GM23338 (cell line): ENCODE measurements around the gene ITGA7. TPM values are rescaled to one million over a fixed set of nuclear protein-coding genes. Genes with fewer than 3 reads are reported as not detected.

ENCODE experiments used
- ATAC-seq: fragments of 200-7000 bp; cut with Tn5 transposase; 3 replicates; pipeline ENCODE4 v1.9.1; 2020
- DNase-seq: peaks from one replicate; pipeline ENCODE4 v3.0.0-alpha.2; 2015; ENCODE audit warnings: low spot score
- H2AFZ ChIP-seq: fragments of 200-600 bp; sonication (generic); 2 replicates; pipeline ENCODE4 v1.8.0; 2016; ENCODE audit warnings: antibody characterized with exemption, mild to moderate bottlenecking, moderate library complexity
- H3F3A ChIP-seq: fragments of 200-600 bp; sonication (generic); replicated peaks from 2 replicates; pipeline ENCODE4 v1.8.0; 2017; ENCODE audit warnings: antibody characterized with exemption, mixed run types, low read depth
- H3K27ac ChIP-seq: fragments of 200-600 bp; sonication (generic); 2 replicates; pipeline ENCODE4 v1.6.1; 2016; ENCODE audit warnings: low read depth
- H3K27me3 ChIP-seq: fragments of 200-600 bp; sonication (generic); 2 replicates; pipeline ENCODE4 v1.8.0; 2016; ENCODE audit warnings: mild to moderate bottlenecking, mixed run types, moderate library complexity; ENCODE audit not compliant: insufficient read depth
- H3K36me3 ChIP-seq: fragments of 200-600 bp; sonication (generic); 2 replicates; pipeline ENCODE4 v1.8.0; 2016; ENCODE audit warnings: mild to moderate bottlenecking; ENCODE audit not compliant: insufficient read depth
- H3K4me1 ChIP-seq: fragments of 200-600 bp; sonication (generic); 2 replicates; pipeline ENCODE4 v1.8.0; 2016; ENCODE audit warnings: mild to moderate bottlenecking, moderate library complexity; ENCODE audit not compliant: insufficient read depth
- H3K4me2 ChIP-seq: fragments of 200-600 bp; sonication (generic); 2 replicates; pipeline ENCODE4 v1.7.1; 2017; ENCODE audit warnings: mixed run types
- H3K4me3 ChIP-seq: fragments of 200-600 bp; sonication (generic); 2 replicates; pipeline ENCODE4 v1.6.1; 2016; ENCODE audit warnings: mixed run types
- H3K79me2 ChIP-seq: fragments of 200-600 bp; sonication (generic); replicated peaks from 2 replicates; pipeline ENCODE4 v1.8.0; 2017; ENCODE audit warnings: mild to moderate bottlenecking; ENCODE audit not compliant: insufficient read depth
- H3K9me2 ChIP-seq: fragments of 200-600 bp; sonication (generic); 2 replicates; pipeline ENCODE4 v1.8.0; 2017; ENCODE audit not compliant: insufficient read depth
- H4K20me1 ChIP-seq: fragments of 200-600 bp; sonication (generic); replicated peaks from 2 replicates; pipeline ENCODE4 v1.8.0; 2017; ENCODE audit warnings: mild to moderate bottlenecking; ENCODE audit not compliant: insufficient read depth
- H3K27ac Mint-ChIP-seq: 2 replicates; pipeline ENCODE4 v1.8.0; 2020; ENCODE audit warnings: inconsistent platforms, mild to moderate bottlenecking, moderate library complexity, mixed read lengths
- H3K27me3 Mint-ChIP-seq: 3 replicates; pipeline ENCODE4 v1.8.0; 2022; ENCODE audit warnings: low read depth, mild to moderate bottlenecking, moderate library complexity, mixed read lengths, inconsistent platforms; ENCODE audit not compliant: insufficient read depth, poor library complexity
- H3K36me3 Mint-ChIP-seq: 3 replicates; pipeline ENCODE4 v1.8.0; 2021; ENCODE audit warnings: low read depth, mild to moderate bottlenecking, inconsistent platforms, moderate library complexity, mixed read lengths
- H3K4me1 Mint-ChIP-seq: 3 replicates; pipeline ENCODE4 v1.8.0; 2020; ENCODE audit warnings: mild to moderate bottlenecking, inconsistent platforms, mixed read lengths
- H3K4me3 Mint-ChIP-seq: 3 replicates; pipeline ENCODE4 v1.8.0; 2021; ENCODE audit warnings: moderate library complexity, mild to moderate bottlenecking, inconsistent platforms, mixed read lengths
- H3K9me3 Mint-ChIP-seq: 3 replicates; pipeline ENCODE4 v1.8.0; 2020; ENCODE audit warnings: moderate library complexity, mild to moderate bottlenecking, inconsistent platforms, mixed read lengths
- CREB1 ChIP-seq: fragments of 250-450 bp; sonication (Bioruptor Pico); IDR thresholded peaks from 2 replicates; pipeline ENCODE4 v1.5.0; 2020; ENCODE audit warnings: low read depth, mild to moderate bottlenecking, moderate library complexity
- CTCF ChIP-seq, 2 experiments: fragments of 200-600 bp in 1 of 2; sonication (generic) in 1 of 2; conservative IDR thresholded peaks; 2 replicates each; pipeline versions ENCODE4 v1.5.1 to v1.6.1; 2016 to 2017; ENCODE audit warnings: antibody characterized with exemption in 2 of 2, low read depth in 2 of 2, mild to moderate bottlenecking in 2 of 2, moderate library complexity in 1 of 2
- ETS1 ChIP-seq: IDR thresholded peaks from 2 replicates; pipeline ENCODE4 v1.6.1; 2016; ENCODE audit warnings: antibody characterized with exemption
- ZNF114 ChIP-seq: fragments of 250-450 bp; sonication (Bioruptor Pico); IDR thresholded peaks from 2 replicates; pipeline ENCODE4 v1.5.0; 2020; ENCODE audit warnings: mild to moderate bottlenecking, moderate library complexity
- ZNF331 ChIP-seq: fragments of 250-450 bp; sonication (Bioruptor Pico); IDR thresholded peaks from 2 replicates; pipeline ENCODE4 v1.5.0; 2020; ENCODE audit warnings: low read depth, mild to moderate bottlenecking, moderate library complexity
- ZNF462 ChIP-seq: fragments of 250-450 bp; sonication (Bioruptor Pico); IDR thresholded peaks from 2 replicates; pipeline ENCODE4 v1.5.0; 2020; ENCODE audit warnings: mild to moderate bottlenecking, moderate library complexity
- polyA plus RNA-seq: library from polyadenylated mRNA; unstranded; fragments of >200 nt; fragmentation: Nextera tagmentation; extraction: Ambion mirVana; gene quantifications from 2 replicates; pipeline ENCODE4 v1.2.1, GENCODE V29; 2016
- total RNA-seq: library from RNA; depleted of rRNA; stranded (reverse); fragments of >200 nt; shearing (Covaris generic); gene quantifications from 2 replicates; pipeline ENCODE4 v1.2.3, GENCODE V29; 2014
- TF ChIP-seq, protein P1 (sequence below): IDR thresholded peaks from one replicate; pipeline ENCODE4 v1.6.1; 2018; ENCODE audit warnings: antibody characterized with exemption; ENCODE audit not compliant: unreplicated experiment

Gene ITGA7
- total and polyA plus RNA-seq, 2 experiments from 2014 or later: 20.0 to 49.1 TPM

- TF ChIP-seq ETS1 (no peak), ZNF114 (CRISPR knock-in tag) (no peak), ZNF462 (CRISPR knock-in tag) (no peak)
These were observed 37.4 kb downstream of the ITGA7 start (continued) for GRCh38 chr12:55670276-55670675.

GRCh38 chr12:55666508-55666907 lies 41.2 kb downstream of the ITGA7 start:
- no peaks in the 10 kb centered on the region for H3K36me3 Mint-ChIP-seq
- DNase-seq: no peak
- H3K9me2 ChIP-seq: no peaks in the 10 kb centered on the region
- peaks cover 7% of the 10 kb centered on the region for H3K27me3 Mint-ChIP-seq
- H3K4me2 ChIP-seq: no peak overlapping the region
- no peaks in the 10 kb centered on the region for H3F3A ChIP-seq
- H3K27ac ChIP-seq: no peak overlapping the region
- no peak for ATAC-seq
- no peak overlapping the region; the same call in 1 of the 2 replicates for H2AFZ ChIP-seq
- H4K20me1 ChIP-seq: no peaks in the 10 kb centered on the region
- no peak overlapping the region for H3K4me3 ChIP-seq
- H3K36me3 ChIP-seq: no peaks in the 10 kb centered on the region
- no peaks in the 10 kb centered on the region for H3K4me1 ChIP-seq
- no peaks in the 10 kb centered on the region for H3K27me3 ChIP-seq
- no peaks in the 10 kb centered on the region for H3K79me2 ChIP-seq
- H3K9me3 Mint-ChIP-seq: no peaks in the 10 kb centered on the region
- H3K4me3 Mint-ChIP-seq: no peak overlapping the region
- H3K27ac Mint-ChIP-seq: no peak overlapping the region
- TF ChIP-seq ZNF331 (CRISPR knock-in tag) (no peak), CREB1 (CRISPR knock-in tag) (no peak), ETS1 (no peak), CTCF (conservative IDR thresholded peaks at IDR 0.05; ENCODE audit: low read depth in 2 of 2) (no peak)
- TF ChIP-seq, protein P1, sequence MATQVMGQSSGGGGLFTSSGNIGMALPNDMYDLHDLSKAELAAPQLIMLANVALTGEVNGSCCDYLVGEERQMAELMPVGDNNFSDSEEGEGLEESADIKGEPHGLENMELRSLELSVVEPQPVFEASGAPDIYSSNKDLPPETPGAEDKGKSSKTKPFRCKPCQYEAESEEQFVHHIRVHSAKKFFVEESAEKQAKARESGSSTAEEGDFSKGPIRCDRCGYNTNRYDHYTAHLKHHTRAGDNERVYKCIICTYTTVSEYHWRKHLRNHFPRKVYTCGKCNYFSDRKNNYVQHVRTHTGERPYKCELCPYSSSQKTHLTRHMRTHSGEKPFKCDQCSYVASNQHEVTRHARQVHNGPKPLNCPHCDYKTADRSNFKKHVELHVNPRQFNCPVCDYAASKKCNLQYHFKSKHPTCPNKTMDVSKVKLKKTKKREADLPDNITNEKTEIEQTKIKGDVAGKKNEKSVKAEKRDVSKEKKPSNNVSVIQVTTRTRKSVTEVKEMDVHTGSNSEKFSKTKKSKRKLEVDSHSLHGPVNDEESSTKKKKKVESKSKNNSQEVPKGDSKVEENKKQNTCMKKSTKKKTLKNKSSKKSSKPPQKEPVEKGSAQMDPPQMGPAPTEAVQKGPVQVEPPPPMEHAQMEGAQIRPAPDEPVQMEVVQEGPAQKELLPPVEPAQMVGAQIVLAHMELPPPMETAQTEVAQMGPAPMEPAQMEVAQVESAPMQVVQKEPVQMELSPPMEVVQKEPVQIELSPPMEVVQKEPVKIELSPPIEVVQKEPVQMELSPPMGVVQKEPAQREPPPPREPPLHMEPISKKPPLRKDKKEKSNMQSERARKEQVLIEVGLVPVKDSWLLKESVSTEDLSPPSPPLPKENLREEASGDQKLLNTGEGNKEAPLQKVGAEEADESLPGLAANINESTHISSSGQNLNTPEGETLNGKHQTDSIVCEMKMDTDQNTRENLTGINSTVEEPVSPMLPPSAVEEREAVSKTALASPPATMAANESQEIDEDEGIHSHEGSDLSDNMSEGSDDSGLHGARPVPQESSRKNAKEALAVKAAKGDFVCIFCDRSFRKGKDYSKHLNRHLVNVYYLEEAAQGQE: no peak
- no peaks in the 10 kb centered on the region for H3K4me1 Mint-ChIP-seq
